IPS-NIHi7 (cell line): ENCODE data around the gene TMEM170A.
"Not testable (repeated sequence)": the region's sequence is repeated elsewhere in the genome, so short reads cannot be mapped to it uniquely, and the experiment has no call there.

Experiments used
- DNase-seq: peaks from one replicate; pipeline ENCODE4 v3.0.0; 2012; ENCODE audit warnings: mixed read lengths; ENCODE audit errors: extremely low spot score

Gene TMEM170A

DNA sequence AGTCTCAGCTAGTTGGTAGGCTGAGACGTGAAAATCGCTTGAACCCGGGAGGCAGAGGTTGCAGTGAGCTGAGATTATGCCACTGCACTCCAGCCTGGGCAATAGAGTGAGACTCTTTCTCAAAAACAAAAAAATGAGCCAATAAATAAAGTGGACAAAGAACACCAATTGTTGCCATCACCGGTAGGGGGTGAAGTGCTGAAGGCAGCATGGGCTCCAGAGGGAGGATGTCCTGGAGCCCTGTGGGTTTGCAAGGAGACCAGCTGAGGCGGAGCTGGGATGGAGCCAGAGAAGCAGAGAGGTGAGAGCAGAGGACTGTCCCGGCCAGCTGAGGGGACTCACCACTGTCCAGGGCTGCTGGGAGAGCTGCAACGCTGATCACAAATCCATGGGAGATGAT is 17.0 kb upstream of the TMEM170A start:
- DNase-seq: no peak

DNA sequence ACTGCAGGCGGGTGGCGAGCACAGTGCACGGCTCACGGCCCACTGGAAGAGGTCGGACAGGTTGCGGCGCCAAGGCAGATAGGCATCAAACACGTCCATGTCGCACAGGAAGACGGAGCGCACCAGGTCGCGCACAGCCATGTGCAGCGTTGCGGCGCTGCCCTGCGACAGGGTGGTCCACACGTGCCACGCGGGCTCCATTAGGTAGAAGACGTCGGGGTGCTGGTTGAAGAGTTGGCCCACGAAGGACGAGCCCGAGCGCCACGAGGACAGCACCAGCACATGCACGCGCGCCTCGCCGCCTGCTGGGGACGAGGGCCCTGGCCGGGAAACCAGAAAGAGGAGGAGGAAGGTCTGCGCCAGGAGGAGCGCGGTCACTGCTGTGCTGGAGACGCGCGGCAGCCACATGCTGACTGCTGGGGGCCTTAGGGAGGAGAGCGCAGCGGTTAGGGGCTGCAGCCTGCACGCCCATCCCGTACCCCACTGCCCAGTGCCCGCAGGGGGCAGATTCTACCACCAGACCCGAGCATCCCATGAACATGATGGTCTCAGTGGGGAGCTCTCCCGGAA is 15.0 kb upstream of the TMEM170A start:
- DNase-seq: no peak

DNA sequence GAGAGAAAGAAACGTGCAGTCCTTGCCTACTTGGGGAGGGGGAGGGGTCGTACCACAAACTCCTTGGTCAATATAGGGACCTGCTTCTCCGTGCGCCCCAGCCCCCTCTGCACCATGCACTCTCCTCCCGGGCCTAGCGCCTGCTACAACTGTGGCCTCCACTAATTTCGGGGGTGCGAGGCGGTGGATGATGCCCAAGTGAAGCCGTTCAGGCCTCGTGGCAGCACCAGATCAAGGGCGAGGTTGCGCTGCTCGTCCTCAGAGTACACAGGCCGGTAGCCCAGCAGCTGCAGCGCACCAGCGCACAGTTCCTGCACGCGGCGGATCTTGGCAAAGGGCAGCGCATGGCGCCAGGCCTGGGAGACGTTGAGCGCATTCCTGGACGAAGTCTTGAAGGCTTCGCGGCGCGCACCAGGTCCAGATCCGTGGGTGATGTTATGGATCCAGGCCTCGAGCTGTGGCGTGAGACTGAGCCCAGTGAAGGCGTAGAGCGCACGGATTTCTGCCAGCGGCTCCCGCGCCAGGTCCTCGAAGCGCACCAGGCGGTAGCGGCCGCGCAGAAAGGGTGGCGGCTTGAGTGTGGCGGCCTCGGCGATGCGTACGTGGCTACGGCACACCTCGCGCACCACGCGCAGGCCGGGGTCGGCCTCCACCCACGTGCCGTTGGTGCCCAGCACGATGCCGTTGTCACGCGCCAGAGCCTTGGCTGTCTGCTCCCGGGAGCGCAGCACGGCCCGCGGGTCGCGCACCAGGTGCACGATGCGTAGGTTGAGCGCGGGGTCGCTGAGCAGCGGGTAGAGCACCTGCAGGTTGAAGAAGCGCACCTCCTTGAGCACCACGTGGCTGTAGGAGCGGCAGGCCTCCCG is 14.2 kb upstream of the TMEM170A start:
- no peak for DNase-seq

DNA sequence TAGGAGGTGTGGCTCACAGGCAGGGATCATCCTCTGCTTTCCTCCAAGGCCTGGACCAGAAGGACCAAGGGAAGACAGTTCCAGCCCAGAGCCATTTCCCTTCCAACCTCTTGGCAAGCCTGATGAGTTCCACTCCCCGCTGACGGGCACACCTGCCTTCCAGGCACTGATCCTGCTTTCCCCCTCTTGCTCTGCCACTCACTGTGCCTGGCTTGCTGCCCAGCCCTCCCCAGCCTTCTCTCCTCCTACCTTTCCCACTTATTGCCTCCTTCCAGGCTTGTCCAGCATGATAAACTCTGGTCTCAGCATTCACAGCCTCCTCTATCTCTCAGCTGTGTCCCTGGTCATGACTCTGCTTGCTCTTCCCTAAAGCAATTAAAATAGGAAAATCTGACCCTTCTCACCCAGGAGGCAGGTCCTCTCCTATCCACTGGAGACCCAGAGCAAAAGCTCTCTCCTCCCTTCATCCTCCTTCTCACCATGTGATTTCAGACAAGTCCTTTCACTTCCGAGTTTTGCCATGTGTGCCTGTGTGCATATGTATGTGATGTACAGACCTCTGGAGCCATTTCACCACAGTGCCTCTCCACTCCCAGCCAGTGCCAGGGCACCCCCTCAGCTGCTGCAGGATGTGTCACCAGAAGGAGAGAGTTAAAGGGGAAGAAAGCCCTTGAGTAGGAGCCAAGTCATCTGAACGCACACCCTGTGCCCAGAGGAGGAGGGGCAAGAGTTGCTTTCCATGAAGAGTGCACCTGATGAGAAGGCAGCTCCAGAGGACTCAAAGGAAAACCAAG is 13.4 kb upstream of the TMEM170A start:
- no peak for DNase-seq

DNA sequence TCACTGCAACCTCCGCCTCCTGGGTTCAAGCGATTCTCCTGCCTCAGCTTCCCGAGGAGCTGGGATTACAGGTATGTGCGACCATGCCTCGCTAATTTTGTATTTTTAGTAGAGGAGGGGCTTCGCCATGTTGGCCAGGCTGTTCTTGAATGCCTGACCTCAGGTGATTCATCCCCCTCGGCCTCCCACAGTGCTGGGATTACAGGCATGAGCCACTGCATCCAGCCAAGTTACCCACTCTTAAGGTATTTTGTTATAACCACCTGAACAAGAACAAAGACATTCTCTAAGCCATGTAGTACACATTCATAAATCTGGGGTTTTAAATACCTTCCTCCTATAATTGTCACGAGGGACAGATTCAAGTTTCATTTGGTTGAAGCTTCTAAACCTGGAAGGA is 12.3 kb upstream of the TMEM170A start:
- DNase-seq: no peak

DNA sequence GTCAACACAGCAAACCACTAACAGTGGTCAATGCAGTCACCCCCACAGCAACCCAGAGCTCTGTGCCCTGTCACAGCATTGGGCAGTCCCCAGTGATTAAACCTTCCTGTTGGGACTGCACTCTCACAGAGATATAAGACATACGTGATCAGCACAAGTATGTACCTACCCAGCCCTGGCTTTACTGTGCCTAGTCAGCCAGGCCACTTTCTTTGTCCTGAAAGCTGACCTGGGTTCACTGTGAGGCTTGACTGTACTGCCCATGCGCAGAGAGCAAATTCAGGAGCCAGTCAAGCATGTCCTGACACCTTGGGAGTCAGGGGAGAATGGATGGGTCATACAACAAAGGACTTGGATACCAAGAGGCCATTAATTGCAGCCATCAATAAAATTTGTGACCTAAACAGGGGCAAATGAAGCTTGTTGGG is 10.9 kb upstream of the TMEM170A start:
- DNase-seq: no peak

DNA sequence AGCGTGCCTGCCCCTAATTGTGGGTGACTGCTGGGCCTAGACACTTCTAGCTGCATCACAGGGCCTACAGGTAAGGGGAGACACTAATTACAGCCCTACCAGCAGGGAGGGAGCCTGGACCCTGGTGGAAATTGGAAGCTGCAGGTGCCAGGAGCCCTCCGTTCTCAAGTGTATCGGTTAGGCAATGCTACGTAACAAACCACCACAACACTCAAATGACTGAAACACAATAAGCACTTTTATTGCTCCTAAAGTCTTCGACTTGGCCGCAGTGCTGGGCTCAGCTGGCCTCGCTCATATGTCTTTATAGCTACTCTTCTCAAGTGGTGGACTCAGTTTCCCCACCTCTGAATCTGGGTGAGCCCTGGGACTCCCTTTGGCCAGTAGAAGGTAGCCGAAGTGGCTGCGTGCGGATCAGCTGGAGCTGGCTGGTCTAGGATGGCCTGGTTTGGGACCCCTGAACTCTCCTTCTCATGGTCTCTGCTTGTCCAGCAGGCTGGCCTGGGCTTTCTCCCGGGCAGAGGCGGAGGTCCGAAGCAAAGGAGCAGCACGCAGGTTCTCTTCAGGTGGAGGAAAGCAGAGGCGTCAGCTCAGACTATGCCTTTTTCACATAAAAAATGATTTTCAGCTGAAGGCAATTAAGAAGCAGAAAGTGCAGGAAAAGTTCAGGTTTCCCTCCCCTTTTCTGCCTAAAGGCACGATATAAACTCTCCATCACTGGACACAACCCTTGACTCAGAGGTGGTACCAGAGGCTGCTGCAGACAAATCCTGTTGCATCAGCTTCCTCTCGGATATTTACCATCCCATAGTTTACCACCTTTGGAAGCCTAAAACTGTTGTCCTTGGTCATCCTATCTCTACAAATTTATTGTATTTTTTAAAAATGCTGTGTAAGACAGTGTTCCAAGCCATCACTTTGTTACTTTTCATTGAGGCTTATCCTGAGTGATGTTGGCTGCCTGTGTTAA is 8.7 kb upstream of the TMEM170A start:
- no peak for DNase-seq

DNA sequence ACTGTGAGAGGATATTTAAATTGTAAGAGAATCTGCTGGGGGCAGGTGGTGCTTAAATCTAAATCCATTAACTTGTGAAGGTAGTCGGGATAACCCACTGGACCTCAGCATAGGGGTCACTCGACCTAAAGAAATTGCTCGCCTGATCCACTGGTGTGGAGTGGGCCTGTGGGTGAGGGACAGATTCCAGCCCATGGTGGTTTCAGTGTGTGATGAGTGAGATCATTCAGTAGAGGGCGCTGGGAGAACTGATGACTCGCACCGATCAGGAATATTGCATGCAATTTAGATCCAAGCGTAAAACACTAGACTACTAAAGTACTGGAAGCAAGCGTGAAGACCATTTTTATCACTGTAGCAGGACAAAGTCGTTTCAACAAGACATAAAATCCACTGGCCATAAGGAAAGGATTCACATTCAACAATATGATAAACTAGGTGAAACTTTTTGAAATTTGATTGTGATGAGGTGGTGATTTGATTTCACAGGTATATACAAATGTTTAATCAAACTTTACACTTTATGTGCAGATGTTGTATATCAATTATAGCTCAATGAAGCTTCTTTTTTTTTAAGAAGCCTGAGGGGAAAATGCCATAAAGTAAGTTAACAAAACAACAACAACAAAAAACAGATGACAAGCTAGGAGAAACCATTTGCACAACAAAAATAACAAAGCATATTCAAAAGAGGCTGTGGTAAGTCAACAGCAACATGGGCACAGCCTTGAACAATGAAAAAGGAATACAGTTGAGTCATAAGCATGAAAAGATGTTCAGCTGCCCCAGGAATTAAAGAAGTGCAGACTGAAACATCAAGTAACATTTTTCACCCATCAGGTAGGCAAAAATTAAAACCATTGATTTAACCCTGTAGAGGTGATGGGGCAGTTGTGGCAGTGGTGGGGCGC is 7.5 kb upstream of the TMEM170A start:
- DNase-seq: peak; percentile 78

DNA sequence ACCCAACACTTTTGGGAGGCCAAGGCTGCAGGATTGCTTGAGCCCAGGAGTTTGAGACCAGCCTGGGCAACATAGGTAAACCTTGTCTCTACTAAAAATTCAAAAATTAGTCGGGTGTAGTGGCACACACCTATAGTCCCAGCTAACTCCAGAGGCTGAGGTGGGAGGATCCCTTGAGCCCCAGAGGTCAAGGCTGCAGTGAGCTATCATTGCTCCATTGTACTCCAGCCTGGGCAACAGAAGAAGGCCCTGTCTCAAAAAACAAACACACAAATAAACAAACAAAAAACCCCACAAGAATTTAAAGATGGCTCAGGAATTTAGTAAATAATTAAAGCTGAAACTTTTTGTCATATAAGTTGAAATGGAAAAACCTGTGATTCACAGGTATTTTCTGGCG is 2.3 kb upstream of the TMEM170A start:
- no peak for DNase-seq

DNA sequence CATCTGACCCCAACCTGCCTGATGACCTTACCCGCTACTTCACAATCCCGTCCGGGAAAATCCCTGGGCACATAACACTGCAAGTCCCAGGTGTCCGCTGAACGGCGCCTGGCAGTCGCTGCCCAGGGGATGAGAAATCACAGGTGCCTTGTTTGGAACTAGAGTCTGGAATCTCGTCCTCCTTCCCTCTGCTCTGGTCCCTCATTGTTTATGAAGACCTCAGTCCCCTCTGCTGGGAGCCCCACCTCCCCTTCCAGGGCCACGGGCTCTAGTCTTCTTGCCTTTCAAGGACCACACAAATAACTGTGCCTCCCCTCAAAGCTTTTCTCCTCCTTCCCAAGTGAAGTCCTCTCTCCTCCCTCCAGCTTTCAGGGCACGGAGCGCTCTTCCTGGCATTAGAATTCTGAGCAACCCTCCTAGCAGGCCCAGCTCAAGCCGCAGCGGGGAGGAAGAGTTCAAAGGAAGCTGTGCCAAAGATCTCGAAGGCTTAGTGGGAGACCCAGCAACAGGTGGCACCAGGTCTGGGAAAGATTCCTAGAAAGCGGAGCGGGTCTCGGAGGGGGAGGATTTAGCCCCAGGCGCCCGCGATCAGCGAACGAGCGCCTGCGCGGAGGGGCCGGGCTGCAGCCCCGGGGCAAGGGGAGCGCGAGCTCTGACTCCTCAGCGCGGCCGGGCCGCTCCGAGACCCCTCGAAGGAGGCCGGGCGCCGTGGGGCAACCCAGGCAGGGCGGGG is 934 bp downstream of the TMEM170A start:
- peak; percentile 57 for DNase-seq

DNA sequence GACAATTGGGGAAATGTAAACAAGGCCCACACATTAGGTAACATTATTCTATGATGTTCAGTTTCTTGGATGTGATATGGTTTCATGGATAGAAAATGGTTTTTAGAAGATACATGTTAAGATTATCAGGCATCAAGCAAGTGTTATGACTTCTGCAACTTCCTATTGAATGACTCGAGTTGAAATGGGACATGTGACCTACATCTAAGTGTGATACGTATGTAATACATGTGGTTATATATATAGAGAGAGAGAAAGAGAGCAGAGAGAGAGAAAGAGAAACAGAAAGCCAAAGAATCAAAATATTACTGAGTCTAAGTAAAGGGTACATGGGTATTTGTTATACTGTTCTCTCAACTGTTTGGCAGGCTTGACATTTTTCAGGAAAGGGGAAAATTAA is 1.7 kb downstream of the TMEM170A start:
- no peak for DNase-seq

DNA sequence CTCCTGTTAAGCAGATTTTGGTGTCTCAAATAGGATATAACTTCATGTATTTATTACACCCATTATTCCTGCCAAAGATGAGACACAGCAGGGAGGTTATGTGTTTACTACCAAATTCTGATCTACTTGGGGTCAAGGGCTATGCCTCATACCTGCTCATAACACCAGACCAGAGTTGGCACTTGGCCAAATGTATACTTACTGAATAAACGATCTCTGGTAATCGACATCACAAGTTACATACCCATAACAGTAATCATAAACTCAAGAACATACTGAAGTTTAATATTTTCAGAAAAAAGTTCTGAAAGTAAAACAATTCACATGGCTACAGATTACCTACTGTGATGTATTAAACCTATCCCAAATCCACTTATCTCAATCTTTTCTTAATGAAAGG is 2.9 kb downstream of the TMEM170A start:
- DNase-seq: no peak

DNA sequence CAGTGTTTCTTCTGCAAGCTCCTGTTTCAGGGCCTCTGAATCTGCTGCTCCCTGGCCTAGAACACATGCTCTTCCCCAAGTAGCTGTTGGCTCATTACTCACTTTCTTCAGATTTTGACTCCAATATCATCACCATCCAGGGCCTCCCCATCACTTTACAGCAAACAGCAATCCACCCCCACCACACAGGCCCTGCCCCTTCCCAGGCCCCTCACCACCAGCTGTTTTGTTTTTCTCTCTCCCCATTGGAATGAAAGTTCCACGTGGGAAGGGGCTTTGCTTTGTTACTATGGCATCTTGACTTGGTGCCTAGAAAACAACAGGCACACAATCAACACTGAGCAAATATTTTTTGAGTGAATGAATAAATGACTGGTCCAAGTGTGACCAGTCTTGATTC is 4.0 kb downstream of the TMEM170A start:
- no peak for DNase-seq

DNA sequence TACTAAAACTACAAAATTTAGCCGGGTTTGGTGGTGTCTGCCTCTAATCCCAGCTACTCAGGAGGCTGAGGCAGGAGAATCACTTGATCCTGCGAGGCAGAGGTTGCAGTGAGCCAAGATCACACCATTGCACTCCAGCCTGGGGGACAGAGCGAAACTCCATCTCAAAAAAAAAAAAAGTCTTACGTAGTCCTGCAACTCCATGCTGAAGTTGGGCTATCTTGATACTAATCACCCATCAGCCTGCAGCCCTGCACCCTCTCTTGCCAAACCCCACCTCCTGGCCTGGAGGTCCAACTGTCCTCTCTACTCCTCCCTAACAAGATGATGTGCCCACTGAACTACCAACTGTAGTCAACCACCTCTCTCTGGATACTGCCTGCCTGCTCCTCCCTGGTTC is 4.8 kb downstream of the TMEM170A start:
- no peak for DNase-seq

DNA sequence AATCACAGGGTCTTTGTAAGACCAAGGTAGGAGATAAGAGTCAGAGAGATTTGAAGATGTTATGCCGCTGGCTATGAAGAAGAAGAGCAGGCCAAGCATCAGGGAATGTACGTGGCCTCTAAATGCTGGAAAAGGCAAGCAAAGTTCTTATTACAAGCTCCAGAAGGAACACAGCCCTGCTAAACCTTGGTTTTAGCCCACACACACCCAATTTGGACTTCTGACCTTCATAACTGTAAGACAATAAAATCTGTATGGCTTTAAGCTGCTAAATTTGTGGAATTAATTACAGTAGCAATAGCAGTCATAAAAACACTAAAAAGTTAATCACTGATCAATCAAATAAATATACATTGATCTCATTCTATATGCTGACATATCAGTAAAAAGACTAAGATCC is 6.0 kb downstream of the TMEM170A start:
- no peak for DNase-seq

DNA sequence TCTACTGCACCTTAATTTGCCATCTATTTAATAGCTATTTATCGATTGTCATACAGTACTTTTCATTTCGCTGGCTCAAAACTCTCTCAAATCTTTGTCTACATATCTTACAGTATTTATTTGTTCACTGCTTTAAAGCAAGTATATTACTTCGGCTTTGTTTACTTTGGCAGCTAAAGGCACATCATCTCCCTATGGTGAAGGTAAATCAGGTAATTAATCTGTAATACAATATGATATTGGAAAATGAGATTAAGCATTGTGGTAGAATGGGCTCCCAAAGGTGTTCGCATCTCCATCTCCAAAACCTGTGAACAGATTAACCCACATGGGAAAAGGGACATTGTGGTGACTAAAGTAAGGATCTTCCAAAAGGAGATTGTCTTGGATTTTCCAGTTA is 6.5 kb downstream of the TMEM170A start:
- no peak for DNase-seq

DNA sequence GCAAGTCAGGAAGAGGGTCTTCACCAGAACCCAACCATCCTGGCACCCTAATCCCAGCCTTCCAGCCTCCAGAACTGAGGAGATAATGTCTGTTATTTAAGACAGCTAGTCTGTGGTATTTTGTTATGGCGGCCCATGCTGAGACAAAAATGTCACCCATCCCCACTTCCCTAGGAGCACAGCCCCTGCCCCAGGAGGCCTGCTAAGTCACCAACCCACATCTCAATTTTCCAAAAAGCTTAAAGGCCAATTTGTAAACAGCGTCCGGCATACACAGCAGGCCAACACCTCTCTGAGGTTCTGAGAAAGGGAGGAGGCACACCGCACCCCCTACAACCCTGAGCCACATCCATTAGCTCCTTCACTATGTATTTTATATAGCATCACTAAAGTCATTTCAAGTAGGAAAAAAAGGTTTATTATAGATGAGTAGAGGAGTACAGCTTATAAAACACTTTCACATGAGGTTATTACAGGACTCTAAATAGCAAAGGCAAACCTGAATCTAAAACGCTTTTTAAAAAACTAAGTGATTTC is 6.9 kb downstream of the TMEM170A start:
- no peak for DNase-seq

DNA sequence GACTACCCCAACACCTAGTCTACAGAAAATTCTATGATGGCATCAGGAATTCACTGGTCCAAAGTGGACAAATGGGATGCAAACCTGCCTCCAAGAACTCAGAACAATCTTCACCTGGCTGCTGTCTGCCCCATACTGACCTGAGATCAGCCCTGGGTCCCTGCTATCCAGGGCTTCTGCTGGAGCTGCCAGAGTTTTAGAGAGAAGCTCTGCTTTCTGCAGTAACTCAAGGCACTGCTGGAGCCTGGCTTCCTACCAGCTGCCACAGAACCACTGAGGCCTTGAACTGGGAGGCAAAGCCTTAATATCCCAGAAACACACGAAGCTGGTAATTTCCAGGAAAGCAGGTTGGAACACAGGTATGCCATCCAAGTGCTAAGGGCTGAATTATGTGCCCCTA is 7.5 kb downstream of the TMEM170A start:
- DNase-seq: no peak

DNA sequence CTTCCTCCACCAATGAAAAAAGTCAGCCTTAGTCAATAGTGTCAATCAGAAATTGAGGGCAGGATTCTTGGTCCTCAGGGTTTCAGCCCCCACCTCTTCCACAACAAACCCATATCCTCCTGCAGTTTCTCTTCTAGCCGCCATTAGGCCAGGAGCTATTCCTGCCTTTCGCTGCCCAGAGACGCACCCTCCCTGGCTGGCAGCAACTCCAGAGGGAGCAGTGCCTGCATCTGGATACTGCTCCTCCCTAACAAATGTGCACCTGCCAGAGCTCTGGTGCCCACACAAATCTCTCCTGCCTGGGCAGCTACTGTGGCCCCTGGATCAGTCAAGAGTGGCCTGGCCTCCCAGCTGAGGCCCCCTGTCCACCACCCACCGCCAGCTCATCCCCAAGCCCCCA is 8.0 kb downstream of the TMEM170A start:
- DNase-seq: not testable (repeated sequence)

DNA sequence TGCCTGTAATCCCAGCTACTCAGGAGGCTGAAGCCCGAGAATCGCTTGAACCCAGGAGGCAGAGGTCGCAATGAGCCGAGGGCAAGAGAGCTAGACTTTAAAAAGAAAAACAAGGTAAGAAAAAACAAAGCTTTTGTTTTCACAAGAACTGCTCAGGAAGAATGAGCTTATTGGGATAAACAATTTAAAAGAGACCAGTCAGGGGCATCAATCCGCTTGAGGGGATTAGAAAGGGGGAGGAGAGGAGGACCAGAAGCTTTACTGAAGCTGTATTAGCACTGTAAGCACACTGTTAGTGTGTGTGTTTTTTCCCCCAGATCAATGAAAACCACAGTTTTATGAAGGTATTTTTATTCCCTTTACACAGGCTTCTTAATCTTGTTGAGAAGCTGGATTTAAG is 8.8 kb downstream of the TMEM170A start:
- no peak for DNase-seq
